SK-N-SH (cell line): ENCODE data around the gene STAP2. TPM values are rescaled to one million over a fixed set of nuclear protein-coding genes. Genes with fewer than 3 reads are reported as not detected.

Source experiments
- CTCF ChIA-PET: fragments of 300-600, 350-600 bp; formaldehyde crosslinking; extraction: SDS; loops from one replicate; lab custom pipeline; 2021; lab: Yijun Ruan, JAX
- POLR2A ChIA-PET: fragments of 350-600 bp; sonication (Branson Sonifier 250); formaldehyde crosslinking; extraction: SDS; loops from one replicate; lab custom pipeline; 2020; ENCODE audit warnings: antibody characterized with exemption, inconsistent platforms; lab: Yijun Ruan, JAX
- DNase-seq: peaks from one replicate; pipeline ENCODE4 v3.0.0; 2012
- H2AFZ ChIP-seq: fragments of 200-600 bp; sonication (generic); 2 replicates; pipeline ENCODE4 v1.8.1; 2016; ENCODE audit warnings: antibody characterized with exemption, mild to moderate bottlenecking, low read depth
- H3F3A ChIP-seq: fragments of 200-600 bp; sonication (generic); replicated peaks from 2 replicates; pipeline ENCODE3; 2016; ENCODE audit warnings: antibody characterized with exemption, mild to moderate bottlenecking; ENCODE audit not compliant: insufficient read depth
- H3K27ac ChIP-seq, 2 experiments: fragments of 200-500 bp in 1 of 2; fragments of 200-600 bp in 1 of 2; sonication (Bioruptor generic) in 1 of 2; sonication (generic), shearing (Covaris generic) in 1 of 2; 2 replicates each; pipeline versions ENCODE4 v1.5.1 to v1.6.1; 2014 to 2016; ENCODE audit warnings: low read depth in 2 of 2, inconsistent platforms in 1 of 2, low read length in 1 of 2, mild to moderate bottlenecking in 1 of 2, mixed read lengths in 1 of 2
- H3K27me3 ChIP-seq: fragments of 200-600 bp; sonication (generic), shearing (Covaris generic); 2 replicates; pipeline ENCODE4 v1.6.1; 2016; ENCODE audit warnings: mixed run types; ENCODE audit not compliant: insufficient read depth
- H3K36me3 ChIP-seq, 2 experiments: fragments of 200-500 bp in 1 of 2; fragments of 200-600 bp in 1 of 2; sonication (Bioruptor generic) in 1 of 2; sonication (generic) in 1 of 2; replicated peaks in 1 of 2; 2 replicates each; pipeline versions ENCODE3 to v1.5.1; 2014 to 2016; ENCODE audit warnings: low read length in 1 of 2, mild to moderate bottlenecking in 1 of 2; ENCODE audit not compliant: insufficient read depth in 2 of 2, control insufficient read depth in 1 of 2
- H3K4me1 ChIP-seq, 2 experiments: fragments of 200-500 bp in 1 of 2; fragments of 200-600 bp in 1 of 2; sonication (Bioruptor generic) in 1 of 2; sonication (generic), shearing (Covaris generic) in 1 of 2; 2 replicates each; pipeline versions ENCODE4 v1.5.1 to v1.6.1; 2014 to 2016; ENCODE audit warnings: low read depth in 1 of 2, low read length in 1 of 2, mixed run types in 1 of 2; ENCODE audit not compliant: insufficient read depth in 2 of 2, control insufficient read depth in 1 of 2
- H3K4me2 ChIP-seq: fragments of 200-600 bp; sonication (generic), shearing (Covaris generic); 2 replicates; pipeline ENCODE4 v1.6.1; 2017; ENCODE audit warnings: mixed run types
- H3K4me3 ChIP-seq, 2 experiments: fragments of 200-500 bp in 1 of 2; fragments of 200-600 bp in 1 of 2; sonication (Bioruptor generic) in 1 of 2; sonication (generic), shearing (Covaris generic) in 1 of 2; 2 replicates each; pipeline versions ENCODE4 v1.5.1 to v1.8.1; 2014 to 2016; ENCODE audit warnings: low read depth in 2 of 2, inconsistent platforms in 1 of 2, low read length in 1 of 2, mild to moderate bottlenecking in 1 of 2, mixed read lengths in 1 of 2, moderate library complexity in 1 of 2
- H3K79me2 ChIP-seq: fragments of 200-600 bp; sonication (generic); 2 replicates; pipeline ENCODE4 v1.8.1; 2017; ENCODE audit warnings: mild to moderate bottlenecking; ENCODE audit not compliant: insufficient read depth
- H3K9ac ChIP-seq: fragments of 200-600 bp; sonication (generic); 2 replicates; pipeline ENCODE4 v1.6.1; 2017; ENCODE audit warnings: mixed run types
- H3K9me2 ChIP-seq: fragments of 200-600 bp; sonication (generic); 2 replicates; pipeline ENCODE4 v1.6.1; 2017; ENCODE audit warnings: mixed run types
- H3K9me3 ChIP-seq: fragments of 200-600 bp; sonication (generic); 2 replicates; pipeline ENCODE4 v1.6.1; 2017; ENCODE audit warnings: mixed run types, mild to moderate bottlenecking, moderate library complexity
- H4K20me1 ChIP-seq: fragments of 200-600 bp; sonication (generic); 2 replicates; pipeline ENCODE4 v1.6.1; 2017; ENCODE audit warnings: mild to moderate bottlenecking, mixed run types; ENCODE audit not compliant: insufficient read depth
- CHD2 ChIP-seq: fragments of 150-350 bp; IDR thresholded peaks from 2 replicates; pipeline ENCODE4 v1.6.1; 2018; ENCODE audit warnings: low read length; ENCODE audit not compliant: partially characterized antibody
- GABPA ChIP-seq: IDR thresholded peaks from 2 replicates; pipeline ENCODE4 v1.4.0; 2012; ENCODE audit warnings: low read depth, mild to moderate bottlenecking
- GATA2 ChIP-seq: sonication (generic); formaldehyde crosslinking; IDR thresholded peaks from 2 replicates; pipeline ENCODE4 v1.5.0; 2020; ENCODE audit warnings: mild to moderate bottlenecking, missing genetic modification reagents
- IRF3 ChIP-seq: fragments of 150-350 bp; IDR thresholded peaks from 2 replicates; pipeline ENCODE4 v1.6.1; 2016; ENCODE audit warnings: mild to moderate bottlenecking, low read depth, low read length
- MAX ChIP-seq: IDR thresholded peaks from 2 replicates; pipeline ENCODE4 v1.4.0; 2012; ENCODE audit warnings: low read depth
- NFIC ChIP-seq: IDR thresholded peaks from 2 replicates; pipeline ENCODE4 v1.4.0; 2012; ENCODE audit warnings: borderline replicate concordance
- RCOR1 ChIP-seq: fragments of 150-350 bp; IDR thresholded peaks from 2 replicates; pipeline ENCODE4 v1.6.1; 2017; ENCODE audit warnings: antibody characterized with exemption, low read length
- WGBS: methylation state at CpG from one replicate; pipeline ENCODE4 v1.1.6; 2017; ENCODE audit warnings: low lambda C conversion rate; 5-methylcytosine and 5-hydroxymethylcytosine counted together
- polyA plus RNA-seq, 3 experiments: library from polyadenylated mRNA; depleted of rRNA; stranded (reverse); fragments of >200 nt; gene quantifications; 2 replicates each; pipeline ENCODE4 v1.2.3, GENCODE V29; 2012

STAP2 gene
- polyA plus RNA-seq, 1 of the 3 experiments (the other 2 are of a cell fraction) = 7.6 TPM

- H3K4me3 ChIP-seq = no peak overlapping the region
- peak; percentile 11 for DNase-seq
- H3K4me2 ChIP-seq = no peak overlapping the region
- H2AFZ ChIP-seq = no peak overlapping the region
- no peaks in the 10 kb centered on the region for H3K9me2 ChIP-seq
- no peaks in the 10 kb centered on the region for H3K4me1 ChIP-seq
- H3K27ac ChIP-seq = no peak overlapping the region
- no peaks in the 10 kb centered on the region for H3F3A ChIP-seq
- no peaks in the 10 kb centered on the region for H4K20me1 ChIP-seq
- ChIA-PET CTCF (interaction anchor here (0.6 kb wide), 1 partner anchor 94 kb away, joined by 3 read pairs; no protein-coding TSS in a partner anchor), POLR2A (no interaction called here)
- no peaks in the 10 kb centered on the region for H3K27me3 ChIP-seq
- no peaks in the 10 kb centered on the region for H3K79me2 ChIP-seq
- TF ChIP-seq RCOR1 (no peak), IRF3 (no peak), GATA2 (CRISPR knock-in tag) (no peak), MAX (no peak)
- H3K9me3 ChIP-seq = no peaks in the 10 kb centered on the region
- peaks cover 10 to 16% of the 10 kb centered on the region in 2 experiments for H3K36me3 ChIP-seq
- WGBS = 98% methylated on average over 7 of the region's 7 CpGs
- H3K9ac ChIP-seq = no peak overlapping the region
These were observed 20.2 kb downstream of the STAP2 start for GRCh38 chr19:4318460-4318859.

DNA sequence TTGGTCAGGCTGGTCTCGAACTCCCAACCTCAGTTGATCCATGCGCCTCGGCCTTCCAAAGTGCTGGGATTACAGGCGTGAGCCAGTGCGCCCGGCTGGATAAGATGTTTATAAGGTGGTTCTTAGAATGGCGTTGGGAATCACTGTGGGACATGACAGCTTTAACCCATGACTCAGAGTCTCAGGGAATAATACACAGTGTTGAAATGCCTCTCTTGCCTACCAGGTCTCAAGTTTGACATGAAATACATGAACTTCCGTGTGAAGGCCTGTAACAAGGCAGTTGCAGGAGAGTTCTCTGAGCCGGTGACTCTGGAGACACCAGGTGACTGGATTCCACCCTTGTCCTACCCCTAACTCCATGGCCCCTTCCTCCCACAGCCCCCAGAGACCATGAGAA is 21.7 kb downstream of the STAP2 start:
- POLR2A ChIA-PET = no interaction called here
- no peak for TF ChIP-seq CHD2
- TF ChIP-seq GABPA = no peak
- TF ChIP-seq NFIC = no peak
- TF ChIP-seq IRF3 = no peak

More for the DNA sequence above, 21.7 kb downstream of the STAP2 start:
- H3K27ac ChIP-seq = no peak overlapping the region
- H2AFZ ChIP-seq = no peak overlapping the region
- H4K20me1 ChIP-seq = no peaks in the 10 kb centered on the region
- 92% methylated on average over 9 of the region's 9 CpGs for WGBS
- H3K36me3 ChIP-seq = peaks cover 10 to 16% of the 10 kb centered on the region in 2 experiments
- no peaks in the 10 kb centered on the region for H3K4me1 ChIP-seq
- H3K4me2 ChIP-seq = no peak overlapping the region
- no peak overlapping the region for H3K4me3 ChIP-seq
- H3K27me3 ChIP-seq = no peaks in the 10 kb centered on the region
- H3K79me2 ChIP-seq = no peaks in the 10 kb centered on the region
- no peak overlapping the region for H3K9ac ChIP-seq
- CTCF ChIA-PET = no interaction called here
- peak; percentile 1 for DNase-seq
- no peaks in the 10 kb centered on the region for H3F3A ChIP-seq
- no peaks in the 10 kb centered on the region for H3K9me3 ChIP-seq
- no peaks in the 10 kb centered on the region for H3K9me2 ChIP-seq
